Ecto neural progenitor cell (in vitro differentiated cells): ENCODE results near the gene UBE2H.
"Not testable (repeated sequence)": the region's sequence is repeated elsewhere in the genome, so short reads cannot be mapped to it uniquely, and the experiment has no call there.

ENCODE experiments used
- DNase-seq: peaks from one replicate; pipeline ENCODE4 v3.0.0-alpha.2; 2018; ENCODE audit warnings: low spot score

The UBE2H gene

GRCh38 chr7:129870668-129871067 is 82.1 kb downstream of the UBE2H start:
- no peak for DNase-seq

GRCh38 chr7:129866251-129866650 is 86.5 kb downstream of the UBE2H start:
- no peak for DNase-seq

- no peak for DNase-seq
Measured at GRCh38 chr7:129865925-129866201, 86.9 kb downstream of the UBE2H start.

- DNase-seq: no peak
Measured at GRCh38 chr7:129865093-129865924, 87.5 kb downstream of the UBE2H start.

DNA sequence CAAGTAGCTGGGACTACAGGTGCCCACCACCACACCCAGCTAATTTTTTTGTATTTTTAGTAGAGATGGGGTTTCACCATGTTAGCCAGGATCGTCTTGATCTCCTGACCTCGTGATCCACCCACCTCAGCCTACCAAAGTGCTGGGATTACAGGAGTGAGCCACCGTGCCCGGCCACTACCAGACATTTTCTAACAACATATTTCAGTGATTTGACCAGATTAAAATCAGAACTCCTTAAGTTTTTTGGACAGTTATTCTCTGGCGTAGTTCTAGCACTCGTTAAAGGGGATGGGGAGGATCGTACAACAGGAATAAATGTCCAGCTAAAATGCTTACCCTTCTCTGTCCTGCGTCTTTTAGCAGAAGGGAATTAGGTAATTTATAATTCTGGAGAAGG is 88.1 kb downstream of the UBE2H start:
- not testable (repeated sequence) for DNase-seq

DNA sequence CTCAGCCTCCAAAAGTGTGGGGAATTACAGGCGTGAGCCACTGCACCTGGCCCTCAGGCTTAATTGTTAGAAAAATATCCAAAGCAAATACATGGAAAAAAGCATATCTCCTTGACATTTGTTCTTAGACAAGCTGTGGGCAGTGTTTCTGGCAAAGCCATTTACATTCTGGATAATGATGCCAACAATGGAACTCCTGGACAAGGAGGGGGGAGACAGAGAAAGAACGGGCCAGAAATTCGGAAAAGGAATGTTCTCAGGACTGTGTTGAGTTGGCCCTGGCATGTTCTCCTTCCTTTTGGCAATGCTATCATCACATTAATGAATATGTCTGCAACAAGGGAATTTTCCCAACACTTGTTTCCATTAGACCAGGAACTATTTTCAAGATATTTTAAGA is 88.7 kb downstream of the UBE2H start:
- no peak for DNase-seq

DNA sequence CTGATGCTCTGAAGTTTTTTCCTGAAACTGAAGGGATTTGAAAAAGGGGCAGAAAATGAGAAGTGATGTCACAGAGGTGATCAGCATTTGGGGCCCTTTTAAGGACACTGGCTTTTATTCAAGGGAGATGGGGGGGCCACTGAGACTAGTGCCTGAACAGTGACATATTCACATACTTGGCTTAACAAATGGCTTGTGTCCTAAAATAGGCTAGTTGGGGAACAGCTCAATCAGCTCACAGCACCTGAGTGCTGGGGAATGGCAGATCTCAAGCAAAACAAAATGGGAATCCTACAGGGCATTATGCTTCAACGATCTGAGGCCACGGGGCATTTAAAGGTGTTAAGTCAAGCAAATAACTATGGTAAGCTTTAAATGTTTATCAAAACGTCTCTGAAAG is 90.1 kb downstream of the UBE2H start:
- no peak for DNase-seq

- not testable (repeated sequence) for DNase-seq
Measured at GRCh38 chr7:129860784-129861183, 92.0 kb downstream of the UBE2H start.

DNA sequence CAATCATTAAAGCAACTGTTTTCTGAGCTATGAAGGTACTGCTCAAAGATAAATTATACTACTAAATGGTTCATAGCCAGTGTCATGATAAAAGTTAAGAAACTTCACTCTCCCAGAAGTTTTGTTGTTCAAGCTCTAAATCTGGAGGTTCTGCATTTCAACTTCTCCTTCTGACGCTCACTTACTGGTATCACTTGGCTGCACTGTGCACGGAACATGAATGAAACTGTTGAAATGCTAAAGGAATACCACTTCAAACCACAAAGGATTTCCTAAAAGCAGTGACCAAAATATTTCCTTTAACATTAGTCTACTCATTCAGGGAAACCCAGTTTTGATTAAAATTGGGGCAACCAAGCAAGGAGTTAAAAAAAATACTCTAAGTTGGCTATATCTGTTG is 93.6 kb downstream of the UBE2H start:
- DNase-seq: no peak

- no peak for DNase-seq
Measured at GRCh38 chr7:129858490-129858889, 94.3 kb downstream of the UBE2H start.

GRCh38 chr7:129857313-129857712 is 95.4 kb downstream of the UBE2H start:
- no peak for DNase-seq

DNA sequence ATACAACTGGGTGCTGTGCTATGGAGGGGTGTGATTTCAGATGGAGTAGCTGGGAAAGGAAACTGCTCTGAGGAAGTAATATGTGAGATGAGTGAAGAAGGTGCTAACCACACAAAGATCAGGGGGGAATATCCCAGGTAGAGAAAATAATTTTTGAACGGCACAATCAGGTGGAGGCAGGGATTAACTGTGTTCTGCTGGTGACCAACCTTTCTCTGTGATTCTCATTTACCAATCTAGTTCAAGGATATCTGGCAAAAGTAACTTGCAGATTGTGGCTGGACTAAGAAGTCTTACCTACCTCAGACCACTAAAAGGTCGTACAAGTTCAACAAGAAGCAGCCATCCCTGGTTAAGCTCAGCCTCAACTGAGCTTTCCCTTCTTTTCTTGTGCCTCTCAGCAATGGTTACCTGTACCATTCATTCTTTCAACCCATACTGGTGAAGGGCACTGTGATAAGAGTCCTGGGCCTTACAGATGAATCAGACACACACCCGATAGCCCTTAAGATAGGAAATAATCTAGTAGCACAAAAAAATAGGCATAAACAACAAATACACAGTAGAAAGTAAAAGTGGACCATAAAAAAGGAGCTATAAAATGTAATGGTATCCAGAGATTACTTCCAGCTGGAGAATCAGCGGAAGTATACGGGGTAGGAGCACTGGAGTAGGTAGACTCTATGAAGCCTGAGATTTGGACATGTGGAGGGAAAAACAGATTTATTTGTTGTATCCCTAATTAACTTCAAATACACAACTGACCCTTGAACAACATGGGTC is 96.6 kb downstream of the UBE2H start:
- DNase-seq: no peak

DNA sequence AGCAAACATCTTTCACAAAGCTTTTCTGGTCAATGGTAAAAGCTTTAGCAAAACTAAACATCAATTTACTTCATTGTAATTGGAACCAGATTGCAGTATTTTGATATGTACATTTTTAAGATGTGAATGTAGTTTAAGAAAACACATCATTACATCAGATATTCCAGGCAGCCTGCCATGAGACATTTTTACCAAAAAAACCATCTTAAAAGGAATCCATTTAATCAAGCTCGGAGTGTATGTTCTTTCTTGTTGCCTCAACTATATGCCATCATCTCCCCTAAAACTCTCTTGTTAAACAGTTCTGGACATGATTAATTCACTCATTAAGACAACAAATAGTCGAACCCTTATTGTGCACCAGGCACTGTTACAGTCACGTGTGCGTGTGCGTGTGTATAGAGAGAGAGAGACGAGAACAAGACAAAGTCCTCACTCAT is 97.5 kb downstream of the UBE2H start:
- no peak for DNase-seq

- no peak for DNase-seq
Measured at GRCh38 chr7:129854401-129854800, 98.4 kb downstream of the UBE2H start.

DNA sequence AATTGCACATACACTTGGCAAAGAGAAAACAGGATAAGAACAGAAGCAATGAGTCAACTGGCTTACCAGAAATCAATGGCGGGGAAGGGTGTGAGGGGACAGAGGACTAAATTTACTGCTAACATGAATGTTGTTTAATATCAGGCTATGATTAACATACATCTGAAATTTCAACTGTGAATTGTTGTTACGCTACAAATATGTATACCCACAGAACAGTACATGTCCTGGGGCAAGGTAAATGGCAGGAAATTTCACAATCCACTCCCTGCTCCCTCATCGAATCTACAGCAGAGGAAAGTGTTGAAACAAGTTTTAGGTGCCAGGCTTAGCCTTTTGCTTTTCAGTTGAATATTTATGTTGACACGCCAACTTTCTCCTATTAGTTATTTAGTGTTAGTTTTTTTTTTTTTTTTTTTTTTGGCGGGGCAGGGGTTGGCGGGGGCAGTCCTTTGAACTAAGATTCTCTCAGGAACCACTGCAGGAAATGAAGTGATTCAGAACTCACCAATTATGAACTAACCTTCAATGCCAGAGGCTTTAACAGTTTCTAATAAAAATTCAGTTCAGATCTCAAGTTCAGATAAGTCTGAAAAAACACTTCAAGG is 99.0 kb downstream of the UBE2H start:
- DNase-seq: no peak

- DNase-seq: no peak
Measured at GRCh38 chr7:129851809-129852208, 101.0 kb downstream of the UBE2H start.

DNA sequence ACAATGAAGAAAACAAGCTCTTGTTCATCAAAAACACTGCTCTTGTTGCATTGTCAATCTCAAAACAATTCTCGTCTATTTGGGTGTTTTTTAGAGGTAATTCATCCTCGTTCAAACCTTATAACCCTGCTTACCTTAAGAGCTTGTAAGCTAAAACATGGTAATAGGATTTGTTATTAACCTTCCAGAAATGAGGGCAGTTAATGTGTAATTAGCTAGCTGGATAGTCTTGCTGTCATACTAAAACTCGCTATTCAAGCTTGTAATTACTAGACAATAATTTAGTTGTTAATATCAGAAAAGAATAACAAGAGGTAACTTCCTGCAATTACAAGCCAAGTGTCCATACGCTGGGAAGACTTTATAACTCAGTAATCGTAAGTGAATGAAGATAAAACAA is 101.6 kb downstream of the UBE2H start:
- no peak for DNase-seq

GRCh38 chr7:129848436-129848835 is 104.3 kb downstream of the UBE2H start:
- no peak for DNase-seq

GRCh38 chr7:129845972-129846327 is 106.8 kb downstream of the UBE2H start:
- DNase-seq: no peak

DNA sequence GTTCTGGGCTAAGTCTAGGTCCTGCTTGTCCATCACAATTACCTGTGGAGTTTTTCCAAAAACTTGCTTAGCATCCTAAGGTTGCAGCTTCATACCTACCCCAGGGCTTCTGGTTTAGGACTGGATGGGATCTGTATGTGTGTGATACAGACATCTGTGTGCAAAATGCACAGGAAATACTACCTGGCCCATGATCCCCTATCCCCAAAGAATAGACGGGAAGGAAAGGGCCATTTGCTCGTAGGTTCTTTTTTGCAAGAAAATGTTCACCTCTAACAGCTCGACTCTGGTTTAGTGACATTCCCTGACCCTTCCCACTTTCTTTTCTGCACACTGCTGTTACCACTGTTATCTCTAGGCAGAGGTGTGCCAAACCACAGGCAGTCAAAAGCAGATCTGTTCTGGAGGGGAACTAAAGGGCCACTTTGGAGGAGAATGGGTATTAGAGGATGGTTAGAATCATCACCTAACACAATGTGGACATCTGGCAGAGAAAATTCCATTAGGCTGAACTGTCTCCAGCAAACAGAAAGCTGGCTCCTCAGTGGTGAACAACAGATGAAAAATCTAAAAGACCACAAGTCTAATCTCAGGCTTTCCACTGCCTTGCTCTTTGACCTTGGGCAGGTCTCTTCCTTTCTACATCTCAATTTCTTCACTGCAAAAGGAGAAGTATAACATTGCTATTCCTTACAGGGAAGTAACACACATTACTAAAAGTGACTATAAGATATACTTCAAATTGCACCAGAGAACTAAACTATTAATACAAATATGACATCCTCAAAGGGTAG is 107.4 kb downstream of the UBE2H start:
- no peak for DNase-seq

DNA sequence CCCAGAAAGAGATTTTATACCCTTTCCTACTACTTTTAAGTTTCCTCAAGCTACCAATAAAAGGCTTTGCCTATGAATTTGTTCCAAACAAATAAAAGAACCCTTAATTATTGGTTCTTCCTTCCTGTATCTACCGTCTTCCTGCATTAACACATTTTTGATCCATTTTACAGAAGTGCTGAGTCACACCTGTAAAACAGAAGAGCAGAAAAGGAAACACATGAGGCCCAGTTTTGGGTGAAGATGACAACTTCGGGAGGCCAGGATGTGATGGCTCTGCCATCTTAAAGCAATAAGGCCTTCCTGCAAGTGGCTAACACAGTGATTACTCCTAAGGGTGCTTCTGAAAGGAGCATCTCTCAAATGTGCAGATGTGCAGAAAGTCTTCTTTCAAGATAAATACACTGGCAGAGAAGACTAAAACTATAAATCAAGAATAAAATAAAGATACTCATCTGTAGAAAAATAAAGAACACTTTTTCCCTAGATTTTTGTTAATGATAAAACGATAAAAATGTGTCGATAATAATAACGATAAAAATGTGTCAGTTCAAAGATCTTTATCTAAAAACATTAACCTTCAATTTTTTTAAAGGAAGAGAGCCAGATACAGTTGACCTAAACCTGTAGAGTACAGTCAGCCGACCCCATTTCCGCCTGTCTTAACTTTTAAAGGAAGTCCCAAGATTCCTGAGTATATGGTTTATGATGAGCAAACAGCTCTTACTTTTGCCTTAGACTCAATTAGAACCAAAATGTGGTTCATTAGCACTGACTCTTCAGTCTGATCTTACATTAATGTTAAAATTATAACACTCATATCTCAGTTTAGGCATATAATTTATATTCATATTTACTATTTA is 108.6 kb downstream of the UBE2H start:
- DNase-seq: no peak
